IPS-NIHi7 (cell line): Measurements from ENCODE around the gene NRXN3.

Experiments
- DNase-seq: peaks from one replicate; pipeline ENCODE4 v3.0.0; 2012; ENCODE audit warnings: mixed read lengths; ENCODE audit errors: extremely low spot score

The NRXN3 gene

GRCh38 chr14:78173346-78174035 lies 3.3 kb downstream of the NRXN3 start:
- no peak for DNase-seq

GRCh38 chr14:78175412-78175811 lies 5.2 kb downstream of the NRXN3 start:
- no peak for DNase-seq

GRCh38 chr14:78178071-78178470 lies 7.9 kb downstream of the NRXN3 start:
- DNase-seq: no peak

DNA sequence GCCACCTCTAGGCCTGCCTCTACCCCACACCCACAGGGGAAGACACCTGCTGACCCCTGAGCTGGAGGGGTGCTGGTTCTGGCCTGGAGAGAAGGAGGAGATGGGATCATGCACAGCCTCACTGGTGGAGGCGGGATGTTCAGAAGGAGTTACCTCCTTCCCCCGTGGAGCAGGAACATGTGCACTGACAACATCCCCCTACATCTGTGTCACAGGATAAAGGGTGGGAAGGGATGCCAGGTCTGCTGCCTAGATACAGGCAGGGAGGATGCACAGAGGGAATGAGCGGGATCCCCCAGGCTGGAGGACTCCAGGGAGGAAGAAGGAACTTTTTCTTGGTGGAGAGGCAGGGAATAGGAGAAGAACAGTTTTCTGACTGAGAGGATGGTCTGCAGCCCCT lies 8.8 kb downstream of the NRXN3 start:
- DNase-seq: no peak

DNA sequence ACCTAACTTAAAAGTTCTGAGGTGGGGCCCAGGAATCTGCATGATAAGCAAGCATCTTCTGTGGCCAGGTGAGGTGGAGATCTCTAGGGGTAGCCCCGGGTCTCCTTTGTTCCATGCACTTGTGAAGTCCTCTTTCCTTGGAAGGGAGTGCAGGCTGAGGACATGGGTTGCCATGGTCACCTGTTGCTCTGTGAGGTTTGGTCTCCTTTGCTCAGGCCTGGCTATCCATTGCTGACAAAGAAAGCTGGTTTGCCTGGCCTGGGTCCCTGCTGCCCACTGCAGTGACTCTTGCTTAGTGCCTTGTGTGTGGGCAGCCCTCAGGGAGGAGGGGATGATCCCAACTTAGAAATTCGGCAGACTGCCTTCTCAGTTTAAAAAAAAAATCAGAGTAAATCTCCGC lies 11.1 kb downstream of the NRXN3 start:
- DNase-seq: no peak

GRCh38 chr14:78182722-78183121 lies 12.5 kb downstream of the NRXN3 start:
- DNase-seq: no peak

DNA sequence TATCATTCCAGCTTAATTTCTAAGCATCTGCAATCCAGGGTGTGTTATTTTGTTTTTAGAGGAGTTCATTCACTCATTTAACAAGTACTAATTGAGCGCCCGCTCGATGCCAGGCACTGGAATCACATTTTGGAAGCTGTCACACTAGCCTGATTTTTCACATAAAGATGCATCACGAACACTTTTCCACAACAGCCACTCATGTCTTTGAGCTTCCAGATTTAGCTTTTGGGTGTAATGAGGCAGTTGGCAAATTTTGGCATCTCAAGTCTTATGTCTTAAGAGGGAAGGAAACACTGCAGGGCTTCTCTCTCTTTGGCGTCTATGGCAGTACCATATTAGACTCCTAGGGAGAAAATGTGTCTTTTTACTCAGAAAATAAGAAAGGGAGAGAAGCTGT lies 14.0 kb downstream of the NRXN3 start:
- no peak for DNase-seq

DNA sequence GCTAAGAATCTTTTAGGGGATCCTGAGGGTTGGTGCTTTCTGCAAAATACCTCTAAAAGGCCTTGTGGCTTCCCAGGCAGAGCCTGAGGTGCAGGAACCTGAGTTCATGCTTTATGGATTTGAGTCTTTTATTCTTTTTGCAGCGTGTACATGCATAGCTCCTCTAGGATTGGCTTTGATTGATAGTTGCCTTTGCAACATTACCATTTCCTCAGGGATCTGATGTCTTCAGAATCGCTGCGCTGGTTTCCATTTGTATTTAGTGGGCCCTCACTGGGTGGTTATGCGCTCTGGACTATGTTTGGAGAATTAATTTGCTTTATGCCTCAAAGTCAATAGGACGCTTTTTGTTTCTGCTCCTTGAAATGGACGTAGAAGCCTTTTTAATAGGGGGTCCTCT lies 16.1 kb downstream of the NRXN3 start:
- DNase-seq: no peak

DNA sequence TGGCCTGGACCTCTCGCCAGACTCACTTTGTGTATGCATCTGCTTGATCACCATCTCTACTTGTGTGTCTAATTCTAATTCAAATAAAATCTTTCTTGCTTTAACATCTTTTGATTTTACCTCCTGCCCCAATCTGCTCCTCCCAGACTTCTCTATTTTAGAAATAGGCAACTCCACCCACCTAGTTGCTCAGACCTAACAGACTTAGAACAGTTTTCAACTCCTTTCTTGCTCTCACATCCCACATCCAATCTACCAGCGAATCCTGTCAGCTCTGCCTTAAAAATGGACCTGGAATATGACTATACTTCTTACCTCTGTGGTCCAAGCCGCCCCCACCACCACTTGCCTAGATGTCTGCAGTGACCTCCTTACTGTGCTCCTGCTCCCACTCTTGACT lies 18.7 kb downstream of the NRXN3 start:
- DNase-seq: no peak

DNA sequence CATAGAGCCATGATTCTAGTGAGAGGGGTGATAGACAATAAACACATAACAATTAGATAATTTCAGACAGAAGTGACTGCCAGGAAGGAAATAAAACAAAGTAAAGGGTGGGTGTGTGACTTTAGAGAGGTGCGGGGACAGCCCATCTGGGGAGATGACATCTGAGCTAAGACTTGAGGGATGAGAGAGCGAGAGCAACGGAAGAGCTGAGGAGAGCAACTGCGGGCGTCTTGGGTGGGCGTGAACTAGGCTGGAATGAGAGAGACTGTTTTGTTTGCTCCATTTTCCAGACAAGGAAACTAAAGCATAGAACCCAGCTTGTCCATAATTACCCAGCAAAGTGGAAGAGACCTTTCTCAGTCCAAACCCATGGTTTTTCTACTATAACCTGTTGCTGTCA lies 25.3 kb downstream of the NRXN3 start:
- DNase-seq: no peak

- no peak for DNase-seq
These were observed 26.1 kb downstream of the NRXN3 start for GRCh38 chr14:78196323-78196722.

DNA sequence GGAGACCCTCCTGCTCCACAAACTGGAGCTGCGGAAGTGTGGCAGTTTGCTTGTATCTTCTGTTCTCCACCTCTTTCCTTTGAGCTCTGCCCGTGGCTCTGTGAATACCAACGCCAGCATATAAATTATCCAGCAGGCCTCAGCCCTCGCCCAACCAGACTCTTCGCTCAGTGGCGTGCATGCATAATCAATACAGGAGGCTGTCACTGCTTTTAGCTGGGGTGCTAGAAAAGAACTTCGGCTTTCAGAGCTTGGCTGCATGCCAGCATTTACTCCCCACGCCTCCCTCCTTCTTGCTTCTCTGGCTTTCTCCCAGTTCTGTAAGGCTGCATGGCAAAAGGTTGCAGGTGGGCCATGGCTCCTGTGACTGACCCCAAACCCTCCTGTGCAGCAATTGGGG lies 26.9 kb downstream of the NRXN3 start:
- DNase-seq: no peak

- no peak for DNase-seq
These were observed 32.0 kb downstream of the NRXN3 start for GRCh38 chr14:78202163-78202562.

GRCh38 chr14:78202976-78203375 lies 32.8 kb downstream of the NRXN3 start:
- no peak for DNase-seq

GRCh38 chr14:78207414-78207813 lies 37.2 kb downstream of the NRXN3 start:
- no peak for DNase-seq

DNA sequence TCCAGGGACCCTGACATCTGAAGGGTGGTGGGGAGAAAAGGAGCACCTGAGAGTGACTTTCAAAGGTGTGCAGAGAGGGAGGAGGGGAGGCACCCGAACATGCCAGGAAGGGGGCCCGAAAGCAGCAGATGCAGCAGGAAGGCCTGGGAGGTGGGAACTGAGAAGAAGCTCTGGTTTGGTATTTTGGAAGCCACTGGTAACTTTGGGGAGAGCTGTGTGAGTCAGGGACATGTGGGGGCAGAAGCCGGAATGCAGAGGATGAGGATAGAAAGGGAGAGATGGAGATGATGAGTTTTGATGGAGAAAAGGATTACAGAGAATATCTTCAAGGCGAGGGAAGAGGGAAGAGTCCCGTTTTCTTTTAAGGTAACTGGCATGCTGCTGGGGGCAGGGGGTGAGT lies 50.1 kb downstream of the NRXN3 start:
- DNase-seq: no peak

DNA sequence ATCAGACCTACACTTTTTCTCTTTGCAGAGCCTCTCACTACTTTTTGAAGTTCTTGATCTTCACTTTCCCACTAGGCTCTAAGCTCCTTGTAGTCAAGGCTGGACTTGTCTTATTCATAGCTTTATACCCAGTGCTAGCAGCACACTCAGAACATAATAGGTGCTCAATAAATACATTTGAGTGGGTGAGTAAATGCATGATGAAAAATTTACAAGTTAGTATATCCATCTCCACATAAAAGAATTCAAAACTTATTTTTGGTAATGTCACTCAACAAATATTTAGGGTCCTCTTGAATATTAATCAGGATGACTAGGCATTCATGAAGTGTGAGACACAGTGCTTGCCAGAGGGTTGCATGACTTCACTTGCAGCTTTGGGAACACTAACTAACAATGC lies 52.6 kb downstream of the NRXN3 start:
- no peak for DNase-seq

GRCh38 chr14:78227248-78228077 lies 57.3 kb downstream of the NRXN3 start:
- DNase-seq: no peak

GRCh38 chr14:78228702-78229327 lies 58.6 kb downstream of the NRXN3 start:
- DNase-seq: no peak

- no peak for DNase-seq
These were observed 62.2 kb downstream of the NRXN3 start for GRCh38 chr14:78232231-78233000.

DNA sequence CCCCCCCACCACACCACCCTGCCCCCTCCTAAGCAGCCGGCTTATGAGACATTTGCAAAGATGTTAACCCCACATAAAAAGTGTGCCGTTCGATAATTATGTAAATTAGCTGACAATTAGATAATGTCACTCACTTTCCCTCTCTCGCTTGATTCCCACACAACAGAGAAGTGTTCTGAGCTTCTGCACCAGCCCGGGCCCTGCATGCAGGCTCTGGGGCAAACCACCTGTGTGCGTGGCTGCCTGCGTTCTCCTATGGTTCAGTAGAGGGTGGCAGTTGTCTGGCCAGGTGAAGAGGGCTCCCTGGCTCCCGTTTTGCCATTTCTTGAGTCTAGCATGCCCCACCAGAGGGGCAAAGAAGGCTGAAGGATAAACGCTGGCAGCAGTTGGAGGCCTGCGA lies 68.0 kb downstream of the NRXN3 start:
- no peak for DNase-seq

GRCh38 chr14:78240567-78240966 lies 70.4 kb downstream of the NRXN3 start:
- DNase-seq: no peak
